Dendritic cell treated with granulocyte-macrophage colony-stimulating factor and Interleukin-4, amounts not matched to agents 40 ng/mL and 50 ng/mL, for 4 days (primary cell): Measurements from ENCODE around the gene PTTG1IP2.

Experiments
- H3K27ac Mint-ChIP-seq: one replicate; pipeline ENCODE4 v1.8.0; 2022; ENCODE audit warnings: mild to moderate bottlenecking, mixed read lengths
- H3K27me3 Mint-ChIP-seq: one replicate; pipeline ENCODE4 v1.8.0; 2022; ENCODE audit warnings: mild to moderate bottlenecking, mixed read lengths
- H3K36me3 Mint-ChIP-seq: one replicate; pipeline ENCODE4 v1.8.0; 2022; ENCODE audit warnings: low read depth, mixed read lengths
- H3K4me1 Mint-ChIP-seq: one replicate; pipeline ENCODE4 v1.8.0; 2022; ENCODE audit warnings: low read depth, mixed read lengths
- H3K4me3 Mint-ChIP-seq: one replicate; pipeline ENCODE4 v1.8.0; 2022; ENCODE audit warnings: mild to moderate bottlenecking, moderate library complexity, mixed read lengths
- H3K9me3 Mint-ChIP-seq: one replicate; pipeline ENCODE4 v1.8.0; 2022; ENCODE audit warnings: mixed read lengths
- intact Hi-C: fragments of 100-400 bp; cut with micrococcal nuclease; formaldehyde crosslinking; loops from one replicate; pipeline ENCODE4 v1.15.0; 2022

The PTTG1IP2 gene

GRCh38 chr7:90502539-90502938 lies 33.1 kb downstream of the PTTG1IP2 start:
- no peak overlapping the region for H3K27ac Mint-ChIP-seq
- H3K36me3 Mint-ChIP-seq: no peaks in the 10 kb centered on the region
- no peak overlapping the region for H3K4me3 Mint-ChIP-seq
- no peaks in the 10 kb centered on the region for H3K4me1 Mint-ChIP-seq
- intact Hi-C loops: no loop called here
- H3K27me3 Mint-ChIP-seq: no peaks in the 10 kb centered on the region
- H3K9me3 Mint-ChIP-seq: no peaks in the 10 kb centered on the region

DNA sequence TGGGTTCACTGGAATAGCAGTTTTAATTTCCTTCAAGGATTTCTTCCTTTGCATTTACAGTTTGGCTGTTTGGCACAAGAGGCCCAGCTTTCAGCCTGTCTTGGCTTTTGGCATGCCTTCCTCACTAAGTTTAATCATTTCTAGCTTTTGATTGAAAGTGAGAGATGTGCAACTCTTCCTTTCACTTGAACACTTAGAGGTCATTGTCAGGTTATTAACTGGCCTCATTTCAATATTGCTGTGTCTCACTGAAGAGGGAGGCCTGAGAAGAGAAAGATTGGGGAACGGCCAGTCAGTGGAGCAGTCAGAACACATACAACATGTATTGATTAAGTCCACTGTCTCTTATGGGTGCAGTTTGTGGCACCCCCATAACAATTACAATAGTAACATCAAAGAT lies 33.9 kb downstream of the PTTG1IP2 start:
- Mint-ChIP-seq H3K4me1 (no peaks in the 10 kb centered on the region), H3K27me3 (no peaks in the 10 kb centered on the region), H3K36me3 (no peaks in the 10 kb centered on the region), H3K4me3 (no peak overlapping the region), H3K27ac (no peak overlapping the region), H3K9me3 (no peaks in the 10 kb centered on the region)
- intact Hi-C loops: no loop called here

- intact Hi-C loops: no loop called here
- Mint-ChIP-seq H3K4me3 (no peak overlapping the region), H3K36me3 (no peaks in the 10 kb centered on the region), H3K4me1 (no peaks in the 10 kb centered on the region), H3K9me3 (no peaks in the 10 kb centered on the region), H3K27me3 (peaks cover 6% of the 10 kb centered on the region), H3K27ac (no peak overlapping the region)
Observed at GRCh38 chr7:90507692-90508091, 38.3 kb downstream of the PTTG1IP2 start.

DNA sequence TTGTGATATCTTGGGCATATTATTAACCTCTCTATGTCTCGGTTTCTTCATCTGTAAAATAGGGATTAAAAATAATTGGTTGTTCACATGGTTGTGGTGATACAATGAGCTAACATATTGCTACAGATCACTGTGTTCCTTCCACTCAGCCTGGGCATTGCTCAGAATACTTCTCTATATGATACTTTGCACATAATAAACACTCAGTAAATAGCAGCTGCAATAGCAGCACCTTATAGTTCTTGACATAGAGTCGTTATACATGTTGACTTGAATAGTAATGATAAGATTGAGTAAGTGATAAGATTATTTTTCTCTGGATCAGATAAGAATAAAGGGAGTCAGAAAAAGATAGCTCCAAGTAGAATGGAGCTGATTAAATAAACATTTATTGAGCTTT lies 42.3 kb downstream of the PTTG1IP2 start:
- Mint-ChIP-seq H3K36me3 (no peaks in the 10 kb centered on the region), H3K4me1 (no peaks in the 10 kb centered on the region), H3K27ac (no peak overlapping the region), H3K9me3 (no peaks in the 10 kb centered on the region), H3K27me3 (peaks cover 6% of the 10 kb centered on the region), H3K4me3 (no peak overlapping the region)
- intact Hi-C loops: no loop called here

DNA sequence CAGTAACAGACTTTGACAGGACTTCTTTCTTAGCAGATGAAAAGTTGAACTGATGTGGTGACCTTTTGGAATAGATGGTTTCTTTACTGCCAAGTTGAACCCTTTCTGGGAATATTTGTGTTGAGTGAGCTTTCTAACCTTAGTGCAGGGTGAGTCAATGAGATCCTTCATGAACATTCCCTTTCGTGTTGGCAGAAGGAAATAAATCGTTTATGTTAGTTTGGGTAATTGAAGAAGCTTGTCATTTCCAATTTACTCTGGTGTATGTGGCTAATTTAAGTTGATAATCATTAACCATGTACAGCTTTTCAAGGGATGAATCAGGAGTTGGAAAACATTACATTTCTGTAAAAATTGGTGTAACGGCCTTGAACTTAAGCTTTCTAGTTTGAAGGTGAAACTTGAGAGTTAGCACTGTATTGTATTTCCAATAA lies 43.4 kb downstream of the PTTG1IP2 start:
- intact Hi-C loops: no loop called here
- no peaks in the 10 kb centered on the region for H3K4me1 Mint-ChIP-seq
- no peaks in the 10 kb centered on the region for H3K36me3 Mint-ChIP-seq
- peaks cover 6% of the 10 kb centered on the region for H3K27me3 Mint-ChIP-seq
- H3K9me3 Mint-ChIP-seq: no peaks in the 10 kb centered on the region
- no peak overlapping the region for H3K4me3 Mint-ChIP-seq
- no peak overlapping the region for H3K27ac Mint-ChIP-seq

DNA sequence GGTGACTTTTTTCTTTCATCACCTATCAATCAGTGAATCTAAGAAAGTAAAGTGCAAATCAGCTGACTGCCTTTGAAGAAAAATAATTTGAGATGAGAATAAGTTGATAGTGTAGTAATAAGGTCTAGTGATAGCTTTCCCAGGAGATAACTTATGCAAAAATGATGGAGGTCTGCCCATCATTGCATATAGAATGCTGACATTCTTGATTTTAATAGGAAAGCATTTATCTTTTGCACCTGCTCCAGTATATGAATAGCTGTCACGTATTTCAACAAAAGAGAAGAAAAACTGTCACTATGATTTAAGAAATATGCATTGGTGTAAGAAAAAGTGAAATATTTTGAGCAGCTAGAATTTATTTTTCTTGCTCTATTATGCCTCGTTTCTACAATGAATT lies 46.8 kb downstream of the PTTG1IP2 start:
- intact Hi-C loops: no loop called here
- Mint-ChIP-seq H3K4me3 (no peak overlapping the region), H3K4me1 (no peaks in the 10 kb centered on the region), H3K27me3 (peaks cover 10% of the 10 kb centered on the region), H3K36me3 (no peaks in the 10 kb centered on the region), H3K27ac (no peak overlapping the region), H3K9me3 (no peaks in the 10 kb centered on the region)

DNA sequence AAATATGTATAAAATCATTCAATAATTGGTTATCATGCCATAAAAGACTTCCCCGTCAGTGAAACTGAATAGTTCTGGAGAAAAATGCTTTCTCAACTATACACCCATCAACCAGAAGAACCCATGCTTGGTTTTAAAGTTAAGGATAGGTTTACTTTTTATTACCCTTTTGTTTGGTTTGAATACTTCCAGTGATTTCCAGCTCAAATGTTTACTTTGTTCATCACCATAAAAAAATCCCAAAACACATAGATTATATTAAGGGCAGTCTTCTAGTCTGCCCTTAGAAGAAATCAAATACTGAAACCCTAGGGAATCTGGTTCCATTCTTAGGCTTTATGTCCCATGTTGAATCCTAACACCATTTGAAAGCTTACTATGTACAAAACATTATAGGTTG lies 49.2 kb downstream of the PTTG1IP2 start:
- Mint-ChIP-seq H3K27me3 (peaks cover 5% of the 10 kb centered on the region), H3K4me1 (no peaks in the 10 kb centered on the region), H3K4me3 (no peak overlapping the region), H3K9me3 (no peaks in the 10 kb centered on the region), H3K27ac (no peak overlapping the region), H3K36me3 (no peaks in the 10 kb centered on the region)
- intact Hi-C loops: no loop called here

DNA sequence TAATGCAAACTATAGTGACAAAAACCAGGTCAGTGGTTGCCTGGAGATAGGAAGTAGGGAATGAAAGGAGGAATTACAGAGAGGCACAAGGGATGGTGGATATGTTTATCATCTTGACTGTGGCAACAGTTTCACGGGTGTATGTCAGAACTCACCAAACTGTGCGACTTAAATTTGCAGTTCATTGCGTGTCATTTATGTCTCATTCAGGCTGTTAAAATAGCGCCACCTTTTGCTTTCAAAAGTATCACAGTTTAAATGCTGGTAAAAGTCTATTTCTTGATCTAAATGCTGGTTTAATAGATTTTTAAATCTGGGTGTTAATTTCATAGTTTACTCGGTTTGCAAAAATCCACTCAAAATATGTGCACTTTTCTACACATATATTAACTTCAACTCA lies 51.0 kb downstream of the PTTG1IP2 start:
- Mint-ChIP-seq H3K4me3 (no peak overlapping the region), H3K27me3 (peaks cover 5% of the 10 kb centered on the region), H3K36me3 (no peaks in the 10 kb centered on the region), H3K4me1 (no peaks in the 10 kb centered on the region), H3K27ac (no peak overlapping the region), H3K9me3 (no peaks in the 10 kb centered on the region)
- intact Hi-C loops: no loop called here

GRCh38 chr7:90530263-90530662 lies 60.8 kb downstream of the PTTG1IP2 start:
- Mint-ChIP-seq H3K4me3 (no peak overlapping the region), H3K9me3 (no peaks in the 10 kb centered on the region), H3K4me1 (peaks cover 15% of the 10 kb centered on the region), H3K27ac (no peak overlapping the region), H3K27me3 (peaks cover 24% of the 10 kb centered on the region), H3K36me3 (no peaks in the 10 kb centered on the region)
- intact Hi-C loops: no loop called here

DNA sequence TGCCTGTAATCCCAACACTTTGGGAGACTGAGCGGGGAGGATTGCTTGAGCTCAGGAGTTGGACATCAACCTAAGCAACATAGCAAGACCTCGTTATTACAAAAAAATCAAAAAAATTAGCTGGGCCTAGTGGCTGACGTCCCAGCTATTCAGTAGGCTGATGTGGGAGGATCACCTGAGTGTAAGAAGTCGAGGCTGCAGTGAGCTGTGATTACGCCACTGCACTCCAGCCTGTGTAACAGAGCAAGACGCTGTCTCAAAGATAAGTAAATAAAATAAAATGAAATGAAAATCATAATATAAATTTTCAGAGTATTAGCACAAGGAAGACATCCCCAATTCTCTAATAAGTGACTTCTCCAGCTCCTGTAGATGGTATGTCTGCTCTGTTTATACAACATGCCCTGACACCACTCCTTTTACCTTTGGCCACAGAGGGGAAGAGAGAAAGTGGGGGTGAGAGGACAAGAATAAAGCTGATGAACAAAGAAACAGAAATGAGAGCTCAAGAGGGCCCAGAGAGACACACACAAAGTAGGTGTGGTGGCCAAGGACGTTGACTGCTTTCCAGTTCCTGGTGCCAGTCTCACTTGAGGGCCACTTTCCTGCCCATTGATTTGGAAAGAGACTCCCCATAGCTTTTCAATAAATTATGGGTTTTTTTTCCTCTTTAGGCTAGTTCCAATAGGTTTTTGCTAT lies 62.9 kb downstream of the PTTG1IP2 start:
- H3K4me1 Mint-ChIP-seq: peaks cover 32% of the 10 kb centered on the region
- no peak overlapping the region for H3K27ac Mint-ChIP-seq
- peaks cover 24% of the 10 kb centered on the region for H3K27me3 Mint-ChIP-seq
- H3K9me3 Mint-ChIP-seq: no peaks in the 10 kb centered on the region
- no peaks in the 10 kb centered on the region for H3K36me3 Mint-ChIP-seq
- H3K4me3 Mint-ChIP-seq: no peak overlapping the region
- intact Hi-C loops: no loop called here

DNA sequence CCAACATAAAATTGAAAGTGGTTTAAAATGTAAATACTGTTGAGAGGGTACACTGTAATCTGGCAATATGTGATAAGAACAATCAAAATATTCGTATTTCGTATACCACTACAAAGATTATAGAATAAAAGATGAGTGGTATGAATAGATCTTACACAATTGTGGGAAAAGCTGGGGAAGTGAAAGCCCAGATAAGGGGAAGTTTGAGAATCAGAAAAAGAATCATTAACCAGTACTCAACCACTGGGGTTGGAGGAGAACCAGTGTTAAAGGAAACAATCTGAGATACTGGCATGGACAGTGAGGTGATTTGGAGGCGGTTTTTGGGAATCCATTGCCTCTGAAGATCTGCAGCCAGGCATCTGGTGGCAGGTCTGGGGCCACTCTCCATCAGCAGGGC lies 67.0 kb downstream of the PTTG1IP2 start:
- Mint-ChIP-seq H3K4me1 (peaks cover 45% of the 10 kb centered on the region), H3K36me3 (no peaks in the 10 kb centered on the region), H3K27me3 (peaks cover 41% of the 10 kb centered on the region), H3K9me3 (no peaks in the 10 kb centered on the region), H3K4me3 (no peak overlapping the region), H3K27ac (peak overlapping the region; percentile 58)
- intact Hi-C loops: no loop called here

GRCh38 chr7:90538405-90538804 lies 69.0 kb downstream of the PTTG1IP2 start:
- no peak overlapping the region for H3K4me3 Mint-ChIP-seq
- H3K27me3 Mint-ChIP-seq: peaks cover 42% of the 10 kb centered on the region
- no peak overlapping the region for H3K27ac Mint-ChIP-seq
- intact Hi-C loops: no loop called here
- H3K4me1 Mint-ChIP-seq: peaks cover 40% of the 10 kb centered on the region
- H3K9me3 Mint-ChIP-seq: no peaks in the 10 kb centered on the region
- H3K36me3 Mint-ChIP-seq: no peaks in the 10 kb centered on the region

- intact Hi-C loops: no loop called here
- Mint-ChIP-seq H3K9me3 (no peaks in the 10 kb centered on the region), H3K4me3 (no peak overlapping the region), H3K27me3 (peaks cover 33% of the 10 kb centered on the region), H3K36me3 (no peaks in the 10 kb centered on the region), H3K27ac (no peak overlapping the region), H3K4me1 (peaks cover 40% of the 10 kb centered on the region)
Observed at GRCh38 chr7:90540406-90540805, 71.0 kb downstream of the PTTG1IP2 start.

GRCh38 chr7:90551036-90551435 lies 81.6 kb downstream of the PTTG1IP2 start:
- H3K27me3 Mint-ChIP-seq: peaks cover 10% of the 10 kb centered on the region
- no peaks in the 10 kb centered on the region for H3K36me3 Mint-ChIP-seq
- no peak overlapping the region for H3K27ac Mint-ChIP-seq
- H3K4me3 Mint-ChIP-seq: no peak overlapping the region
- intact Hi-C loops: loop anchor here (10.0 kb wide), 1 partner anchor 484 kb away; no protein-coding TSS in a partner anchor
- H3K9me3 Mint-ChIP-seq: no peaks in the 10 kb centered on the region
- H3K4me1 Mint-ChIP-seq: no peaks in the 10 kb centered on the region

DNA sequence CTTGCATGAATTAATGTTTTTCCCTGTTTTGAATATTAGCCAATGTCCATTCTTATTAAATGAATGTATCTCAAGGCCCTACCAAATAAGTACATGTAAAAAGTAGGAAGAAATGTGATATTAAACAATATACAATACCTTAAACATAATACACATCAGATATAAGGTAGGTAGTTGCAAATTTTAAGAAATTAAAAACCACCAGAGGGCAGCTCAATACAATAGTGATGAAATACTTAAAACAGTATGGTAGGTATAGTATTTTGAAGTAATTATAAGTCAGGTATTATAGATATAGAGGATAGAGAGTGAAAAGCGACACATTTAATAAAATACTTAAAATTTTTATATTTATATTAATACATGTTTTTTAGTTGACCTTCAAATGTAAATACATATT lies 83.1 kb downstream of the PTTG1IP2 start:
- intact Hi-C loops: loop anchor here (2.0 to 10.0 kb wide), 2 partner anchors 76 to 482 kb away; no protein-coding TSS in a partner anchor
- no peaks in the 10 kb centered on the region for H3K9me3 Mint-ChIP-seq
- no peaks in the 10 kb centered on the region for H3K4me1 Mint-ChIP-seq
- H3K4me3 Mint-ChIP-seq: no peak overlapping the region
- H3K27me3 Mint-ChIP-seq: peaks cover 16% of the 10 kb centered on the region
- no peaks in the 10 kb centered on the region for H3K36me3 Mint-ChIP-seq
- H3K27ac Mint-ChIP-seq: no peak overlapping the region
